NCI-H2107 treated with DMSO at 0.1 percent for 48 hours (cell line): ENCODE measurements around the gene TLR8.
"Not testable (repeated sequence)": the region's sequence is repeated elsewhere in the genome, so short reads cannot be mapped to it uniquely, and the experiment has no call there.

Experiments used
- DNase-seq: peaks from one replicate; lab custom pipeline; 2025; ENCODE audit not compliant: unreplicated experiment; lab: John Stamatoyannopoulos, UW

The TLR8 gene

DNA sequence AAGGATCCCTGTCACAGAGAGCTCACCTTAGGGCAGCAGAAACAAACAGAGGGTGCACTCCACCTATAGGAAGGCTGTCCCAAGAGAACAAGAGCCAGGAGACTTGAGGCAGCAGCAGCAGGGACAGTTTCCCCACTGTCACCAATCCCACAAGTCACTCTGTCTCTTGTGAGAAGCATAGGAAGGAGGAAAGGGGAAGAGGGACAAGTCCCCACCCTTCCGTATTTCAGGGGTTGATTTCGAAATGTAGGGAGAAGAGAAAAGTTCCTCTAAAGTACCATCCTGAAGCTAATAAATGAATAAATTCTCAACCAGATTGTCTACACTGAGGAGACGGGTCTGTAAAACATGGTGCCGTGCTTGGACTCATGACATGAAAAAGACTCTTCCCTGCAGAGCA, 9.5 kb upstream of the TLR8 start:
- DNase-seq: no peak

DNA sequence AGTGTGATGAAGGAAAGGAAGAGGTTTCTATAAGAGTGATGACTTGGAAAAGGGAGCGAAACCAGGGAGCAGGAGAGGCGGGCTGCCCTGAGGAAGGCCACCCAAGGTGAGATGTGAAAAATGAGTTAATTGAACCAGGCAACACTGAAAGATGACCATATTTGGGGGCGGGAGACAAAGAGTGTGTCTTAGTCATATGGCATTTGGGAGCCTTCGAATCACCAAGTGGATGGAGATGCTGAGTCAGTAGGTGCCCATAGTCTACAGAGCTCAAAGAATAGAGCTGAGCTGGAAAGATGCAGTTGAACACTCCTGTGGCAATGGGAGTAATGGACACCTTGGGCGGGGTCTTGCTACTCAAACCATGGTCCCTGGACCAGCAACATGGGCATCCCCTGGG, 8.3 kb upstream of the TLR8 start:
- DNase-seq: no peak

DNA sequence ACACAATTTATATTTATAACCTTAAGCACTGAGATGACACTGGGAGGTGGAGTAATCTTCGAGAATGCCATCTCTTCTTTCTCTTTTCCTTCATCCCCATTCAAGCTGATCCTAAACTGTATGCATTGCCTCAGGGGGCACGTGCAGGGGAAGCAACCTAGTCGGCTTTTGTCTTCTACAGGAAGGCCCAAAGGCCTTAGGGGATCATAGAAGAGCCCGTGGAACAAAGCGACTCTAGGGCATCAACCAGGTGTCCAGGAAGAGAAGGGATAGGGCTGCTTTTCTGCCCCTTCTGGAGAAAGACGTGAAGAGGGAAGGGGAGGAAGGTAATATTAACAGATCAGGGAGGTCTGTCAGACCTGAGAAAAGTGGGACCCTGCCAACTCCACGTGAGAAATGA, 6.9 kb upstream of the TLR8 start:
- no peak for DNase-seq

DNA sequence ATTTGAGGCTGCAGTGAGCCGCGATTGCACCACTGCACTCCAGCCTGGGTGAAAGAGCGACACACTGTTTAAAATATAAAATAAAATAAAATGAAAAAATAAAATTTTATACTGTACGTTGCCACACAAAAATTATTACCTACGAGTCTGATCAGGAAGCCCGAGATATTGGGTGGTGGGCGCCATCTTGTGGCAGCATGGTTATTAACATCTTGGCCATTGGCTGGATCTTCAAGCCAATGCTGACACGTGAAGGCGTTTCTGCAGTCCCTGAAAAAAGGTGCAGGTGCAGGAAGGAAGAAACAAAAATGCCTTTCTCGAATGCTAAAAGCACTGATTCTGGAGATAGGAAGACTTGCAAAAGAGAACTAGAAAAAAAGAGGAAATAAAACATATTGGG, 4.9 kb upstream of the TLR8 start:
- peak; percentile 42 for DNase-seq

DNA sequence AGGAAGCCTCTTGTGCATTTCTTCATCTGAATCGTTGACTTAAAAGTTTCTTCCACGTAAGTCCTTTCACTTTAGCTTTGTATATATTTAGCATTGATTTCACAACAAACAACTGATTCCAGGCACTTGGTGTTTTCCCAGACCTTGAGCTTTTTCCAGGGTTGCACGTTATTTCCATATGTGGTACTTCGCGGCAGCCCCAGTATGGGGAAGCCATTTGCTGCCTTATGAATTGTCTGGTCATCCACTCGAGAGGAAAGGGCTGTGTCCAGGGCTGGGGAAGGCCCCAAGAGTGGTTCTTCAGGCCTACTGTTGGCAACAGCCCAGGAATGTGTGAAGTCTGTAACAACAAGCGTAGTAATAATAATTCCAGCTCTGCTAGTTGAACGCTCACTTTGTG, 2.8 kb upstream of the TLR8 start:
- no peak for DNase-seq

DNA sequence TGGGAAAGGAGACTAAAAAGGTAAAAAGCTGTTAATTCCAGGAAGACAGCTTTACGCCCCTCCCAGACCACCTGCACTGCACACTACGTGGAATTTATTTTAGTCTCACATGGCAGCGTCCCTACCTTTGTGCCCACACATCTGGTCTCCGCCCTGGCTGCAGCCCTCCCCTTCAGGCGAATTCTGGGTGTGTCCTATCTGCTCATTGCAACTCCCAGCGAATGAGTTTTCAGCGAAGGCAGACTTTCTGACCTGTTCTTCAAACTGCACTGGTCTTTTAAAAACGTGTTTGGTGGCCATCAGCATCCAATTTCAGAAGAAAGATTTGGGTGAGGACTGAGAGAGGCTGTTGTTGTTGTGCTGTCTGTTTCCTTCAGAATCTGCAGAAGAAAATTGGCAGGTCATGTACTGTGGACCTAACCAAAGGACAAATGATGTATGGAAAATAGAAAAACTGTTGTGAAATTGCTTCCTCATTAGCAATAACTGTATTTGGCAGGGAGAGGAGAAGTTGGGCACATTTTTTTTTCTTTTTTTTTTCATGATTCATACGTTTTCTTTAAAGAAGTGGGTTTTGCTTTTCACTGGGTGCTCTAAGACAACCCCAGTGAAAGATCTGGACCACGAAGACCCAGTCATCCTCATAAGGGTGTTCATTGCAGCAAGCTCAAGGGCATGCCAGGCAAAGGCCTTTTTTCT, 4.2 kb downstream of the TLR8 start:
- DNase-seq: no peak

DNA sequence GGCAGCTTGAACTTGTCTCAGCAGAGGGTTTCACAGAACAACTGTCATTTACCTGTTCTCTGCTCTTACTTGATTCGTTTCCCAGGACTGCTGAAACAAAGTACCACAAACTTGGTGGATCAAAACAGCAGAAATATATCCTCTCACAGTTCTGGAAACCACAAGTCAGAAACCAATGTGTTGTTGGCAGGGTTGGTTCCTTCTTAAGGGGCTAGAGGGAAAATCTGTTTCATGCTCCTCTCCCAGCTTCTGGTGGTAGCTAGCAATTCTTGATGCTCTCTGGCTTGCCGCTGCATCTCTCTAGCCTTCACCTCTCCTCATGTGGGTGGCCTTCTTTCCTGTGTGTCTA, 4.7 kb downstream of the TLR8 start:
- DNase-seq: no peak

DNA sequence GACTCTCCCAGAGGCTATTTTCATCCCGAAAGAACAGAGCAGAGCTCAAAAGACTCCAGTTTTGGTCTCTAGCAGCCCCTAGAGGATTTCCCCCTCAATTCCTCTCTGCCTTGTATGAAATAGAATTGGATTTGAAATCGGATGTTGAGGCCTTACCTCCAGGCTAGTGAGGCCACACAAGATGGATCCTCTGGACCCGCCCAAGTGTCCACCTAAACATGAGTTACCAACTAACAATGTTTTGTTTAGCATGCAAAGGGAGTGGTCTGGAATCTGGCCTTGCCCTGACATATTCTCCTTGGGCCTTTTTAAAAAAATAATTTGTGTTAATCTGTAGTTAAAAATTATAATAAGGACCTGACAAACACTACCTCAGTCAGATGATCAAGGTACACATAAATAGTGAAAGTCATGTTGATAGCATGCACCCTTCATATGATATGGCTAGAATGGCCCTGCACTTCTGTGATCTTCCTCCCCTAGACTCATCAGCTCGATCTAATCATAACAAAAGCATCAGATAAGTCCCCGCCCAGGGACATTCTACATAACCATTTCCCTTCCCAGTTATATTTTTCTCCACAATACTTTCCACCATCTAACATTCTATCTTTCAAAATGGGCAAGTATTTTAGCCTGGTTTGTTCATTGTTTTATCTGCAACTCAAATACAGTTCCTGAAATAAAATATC, 6.5 kb downstream of the TLR8 start:
- DNase-seq: no peak

DNA sequence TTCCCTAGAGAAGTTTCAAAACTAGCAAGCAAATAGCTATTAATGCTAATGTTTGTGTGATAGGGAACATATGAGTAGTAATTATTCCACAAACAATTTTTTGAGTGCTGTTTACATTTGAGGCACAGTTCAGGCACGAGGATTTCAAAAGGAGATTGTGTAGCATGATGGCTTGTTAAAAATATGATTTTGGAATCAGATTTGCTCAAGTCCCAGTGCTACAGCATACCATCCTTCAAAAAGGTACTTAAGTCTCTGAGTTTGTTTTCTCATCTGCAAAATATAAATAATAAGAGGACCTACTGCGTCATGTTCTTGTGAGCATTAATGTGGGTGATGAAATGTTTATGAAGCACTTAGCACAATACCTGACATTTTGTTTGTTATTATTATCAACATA, 11.3 kb downstream of the TLR8 start:
- DNase-seq: no peak

DNA sequence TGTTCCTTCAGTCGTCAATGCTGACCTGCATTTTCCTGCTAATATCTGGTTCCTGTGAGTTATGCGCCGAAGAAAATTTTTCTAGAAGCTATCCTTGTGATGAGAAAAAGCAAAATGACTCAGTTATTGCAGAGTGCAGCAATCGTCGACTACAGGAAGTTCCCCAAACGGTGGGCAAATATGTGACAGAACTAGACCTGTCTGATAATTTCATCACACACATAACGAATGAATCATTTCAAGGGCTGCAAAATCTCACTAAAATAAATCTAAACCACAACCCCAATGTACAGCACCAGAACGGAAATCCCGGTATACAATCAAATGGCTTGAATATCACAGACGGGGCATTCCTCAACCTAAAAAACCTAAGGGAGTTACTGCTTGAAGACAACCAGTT, 12.6 kb downstream of the TLR8 start:
- DNase-seq: no peak

DNA sequence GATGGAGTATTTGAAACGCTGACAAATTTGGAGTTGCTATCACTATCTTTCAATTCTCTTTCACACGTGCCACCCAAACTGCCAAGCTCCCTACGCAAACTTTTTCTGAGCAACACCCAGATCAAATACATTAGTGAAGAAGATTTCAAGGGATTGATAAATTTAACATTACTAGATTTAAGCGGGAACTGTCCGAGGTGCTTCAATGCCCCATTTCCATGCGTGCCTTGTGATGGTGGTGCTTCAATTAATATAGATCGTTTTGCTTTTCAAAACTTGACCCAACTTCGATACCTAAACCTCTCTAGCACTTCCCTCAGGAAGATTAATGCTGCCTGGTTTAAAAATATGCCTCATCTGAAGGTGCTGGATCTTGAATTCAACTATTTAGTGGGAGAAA, 13.2 kb downstream of the TLR8 start:
- no peak for DNase-seq

DNA sequence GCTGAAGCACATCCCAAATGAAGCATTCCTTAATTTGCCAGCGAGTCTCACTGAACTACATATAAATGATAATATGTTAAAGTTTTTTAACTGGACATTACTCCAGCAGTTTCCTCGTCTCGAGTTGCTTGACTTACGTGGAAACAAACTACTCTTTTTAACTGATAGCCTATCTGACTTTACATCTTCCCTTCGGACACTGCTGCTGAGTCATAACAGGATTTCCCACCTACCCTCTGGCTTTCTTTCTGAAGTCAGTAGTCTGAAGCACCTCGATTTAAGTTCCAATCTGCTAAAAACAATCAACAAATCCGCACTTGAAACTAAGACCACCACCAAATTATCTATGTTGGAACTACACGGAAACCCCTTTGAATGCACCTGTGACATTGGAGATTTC, 14.6 kb downstream of the TLR8 start:
- DNase-seq: no peak

DNA sequence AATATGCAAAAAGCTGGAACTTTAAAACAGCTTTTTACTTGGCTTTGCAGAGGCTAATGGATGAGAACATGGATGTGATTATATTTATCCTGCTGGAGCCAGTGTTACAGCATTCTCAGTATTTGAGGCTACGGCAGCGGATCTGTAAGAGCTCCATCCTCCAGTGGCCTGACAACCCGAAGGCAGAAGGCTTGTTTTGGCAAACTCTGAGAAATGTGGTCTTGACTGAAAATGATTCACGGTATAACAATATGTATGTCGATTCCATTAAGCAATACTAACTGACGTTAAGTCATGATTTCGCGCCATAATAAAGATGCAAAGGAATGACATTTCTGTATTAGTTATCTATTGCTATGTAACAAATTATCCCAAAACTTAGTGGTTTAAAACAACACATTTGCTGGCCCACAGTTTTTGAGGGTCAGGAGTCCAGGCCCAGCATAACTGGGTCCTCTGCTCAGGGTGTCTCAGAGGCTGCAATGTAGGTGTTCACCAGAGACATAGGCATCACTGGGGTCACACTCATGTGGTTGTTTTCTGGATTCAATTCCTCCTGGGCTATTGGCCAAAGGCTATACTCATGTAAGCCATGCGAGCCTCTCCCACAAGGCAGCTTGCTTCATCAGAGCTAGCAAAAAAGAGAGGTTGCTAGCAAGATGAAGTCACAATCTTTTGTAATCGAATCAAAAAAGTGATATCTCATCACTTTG, 15.6 kb downstream of the TLR8 start:
- no peak for DNase-seq

DNA sequence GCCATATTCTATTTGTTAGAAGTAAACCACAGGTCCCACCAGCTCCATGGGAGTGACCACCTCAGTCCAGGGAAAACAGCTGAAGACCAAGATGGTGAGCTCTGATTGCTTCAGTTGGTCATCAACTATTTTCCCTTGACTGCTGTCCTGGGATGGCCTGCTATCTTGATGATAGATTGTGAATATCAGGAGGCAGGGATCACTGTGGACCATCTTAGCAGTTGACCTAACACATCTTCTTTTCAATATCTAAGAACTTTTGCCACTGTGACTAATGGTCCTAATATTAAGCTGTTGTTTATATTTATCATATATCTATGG, 16.1 kb downstream of the TLR8 start:
- no peak for DNase-seq

DNA sequence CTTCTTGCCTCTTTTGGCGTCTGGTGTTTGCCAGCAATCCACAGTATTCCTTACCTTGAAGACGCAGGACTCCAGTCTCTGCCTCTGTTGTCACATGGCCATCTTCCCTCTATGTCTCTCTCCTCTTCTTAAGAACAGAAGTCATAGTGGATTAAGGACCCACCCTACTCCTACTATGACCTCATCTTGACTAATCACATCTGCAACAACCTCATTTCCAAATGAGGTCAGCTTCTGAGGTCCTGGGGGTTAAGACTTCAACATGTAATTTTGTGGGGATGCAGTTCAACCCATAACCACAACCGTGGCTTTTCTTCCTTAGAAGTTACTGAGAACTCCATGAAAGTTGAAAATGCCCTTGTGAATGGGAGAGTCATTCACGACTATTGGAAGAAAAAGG, 23.3 kb downstream of the TLR8 start:
- no peak for DNase-seq

DNA sequence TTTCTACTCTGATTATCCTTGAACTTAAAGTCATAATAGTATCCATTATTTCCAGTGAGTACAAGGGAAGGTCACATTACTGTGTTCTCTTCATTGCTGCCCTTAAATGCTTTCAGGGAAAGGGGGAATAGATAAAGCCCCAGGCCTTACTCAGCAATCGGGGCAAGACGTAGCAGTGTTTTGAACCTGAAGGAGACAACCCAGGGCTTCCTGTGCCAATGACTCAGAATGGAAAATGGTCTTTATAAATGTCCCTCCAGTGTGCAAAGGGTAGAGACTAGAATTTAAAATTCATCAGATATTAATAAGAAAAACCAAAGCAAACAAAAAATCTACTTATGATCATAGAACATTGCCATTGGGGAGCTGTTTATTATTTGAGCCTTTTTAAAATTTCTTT, 23.7 kb downstream of the TLR8 start:
- DNase-seq: no peak

DNA sequence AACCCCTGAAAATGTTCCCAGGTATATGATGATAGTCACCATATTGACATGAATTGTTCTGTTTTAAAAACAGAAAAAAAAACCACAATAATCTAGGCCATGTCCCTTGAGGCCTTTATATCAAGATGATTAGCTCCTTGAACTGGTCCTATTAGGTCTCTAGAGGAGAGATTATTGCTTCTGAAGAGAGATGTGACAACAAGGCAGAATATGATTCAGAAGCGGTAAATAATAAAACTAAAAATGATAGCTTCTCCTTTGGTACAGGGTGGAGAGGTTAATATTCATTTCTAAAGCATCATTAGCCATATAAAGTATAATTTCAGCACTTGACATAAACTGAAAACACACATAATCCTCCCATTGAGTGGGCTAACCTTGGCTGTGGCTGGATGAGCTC, 25.8 kb downstream of the TLR8 start:
- DNase-seq: no peak

DNA sequence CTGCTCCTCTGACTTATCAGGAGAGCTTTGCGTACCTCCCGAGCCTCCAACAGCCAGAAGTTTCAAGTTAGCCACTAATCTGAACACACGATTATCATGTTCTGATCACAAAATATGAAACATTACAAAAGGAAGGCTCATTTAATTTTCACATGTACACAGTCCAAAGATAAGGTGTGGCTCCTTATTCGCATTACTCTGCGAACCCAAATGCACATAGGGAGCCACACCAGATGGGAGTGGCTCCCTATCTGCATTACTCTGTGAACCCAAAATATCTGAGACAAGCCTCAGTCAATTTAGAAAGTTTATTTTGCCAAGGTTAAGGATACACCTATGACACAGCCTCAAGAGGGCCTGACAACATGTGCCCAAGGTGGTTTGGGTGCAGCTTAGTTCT, 28.4 kb downstream of the TLR8 start:
- no peak for DNase-seq

DNA sequence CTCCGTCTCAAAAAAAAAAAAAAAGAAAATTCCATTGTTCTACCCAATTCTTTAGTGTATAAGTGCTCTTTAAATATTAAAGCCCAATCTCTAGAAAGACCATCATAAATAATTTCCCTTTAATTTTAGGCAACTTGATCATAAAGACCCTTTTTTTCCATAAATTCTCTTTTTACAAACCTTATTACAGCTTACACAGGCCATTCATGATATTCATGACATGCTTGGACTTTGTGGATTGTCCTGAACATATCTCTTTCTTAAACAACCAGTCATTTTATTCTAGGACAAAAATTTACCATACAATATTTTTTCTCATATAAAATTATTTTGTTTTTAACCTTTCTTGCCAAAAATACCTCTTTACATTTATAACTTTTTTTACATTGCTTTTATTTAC, 30.5 kb downstream of the TLR8 start:
- DNase-seq: no peak

DNA sequence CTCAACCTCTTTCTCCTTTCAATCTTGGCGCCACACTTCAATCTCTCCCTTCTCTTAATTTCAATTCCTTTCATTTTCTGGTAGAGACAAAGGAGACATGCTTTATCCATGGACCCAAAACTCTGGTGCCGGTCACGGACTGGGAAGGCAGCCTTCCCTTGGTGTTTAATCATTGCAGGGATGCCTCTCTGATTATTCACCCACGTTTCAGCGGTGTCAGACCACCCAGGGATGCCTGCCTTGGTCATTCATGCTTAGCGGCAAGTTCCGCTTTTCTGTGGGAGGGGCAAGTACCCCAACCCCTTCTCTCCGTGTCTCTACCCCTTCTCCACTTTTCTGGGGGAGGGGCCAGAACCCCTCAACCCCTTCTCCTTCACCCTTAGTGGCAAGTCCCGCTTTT, 34.1 kb downstream of the TLR8 start:
- not testable (repeated sequence) for DNase-seq

DNA sequence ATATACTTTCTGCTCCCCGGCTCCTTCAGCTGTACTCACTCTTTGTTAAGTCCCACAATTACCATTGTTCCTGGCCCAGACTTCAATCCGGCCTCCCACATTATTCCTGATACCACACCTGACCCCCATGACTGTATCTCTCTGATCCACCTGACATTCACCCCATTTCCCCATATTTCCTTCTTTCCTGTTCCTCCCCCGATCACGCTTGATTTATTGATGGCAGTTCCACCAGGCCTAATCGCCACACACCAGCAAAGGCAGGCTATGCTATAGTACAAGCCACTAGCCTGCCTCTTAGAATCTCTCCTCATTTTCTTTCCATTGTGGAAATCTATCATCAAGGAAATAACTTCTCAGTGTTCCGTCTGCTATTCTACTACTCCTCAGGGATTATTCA, 37.2 kb downstream of the TLR8 start:
- DNase-seq: not testable (repeated sequence)

DNA sequence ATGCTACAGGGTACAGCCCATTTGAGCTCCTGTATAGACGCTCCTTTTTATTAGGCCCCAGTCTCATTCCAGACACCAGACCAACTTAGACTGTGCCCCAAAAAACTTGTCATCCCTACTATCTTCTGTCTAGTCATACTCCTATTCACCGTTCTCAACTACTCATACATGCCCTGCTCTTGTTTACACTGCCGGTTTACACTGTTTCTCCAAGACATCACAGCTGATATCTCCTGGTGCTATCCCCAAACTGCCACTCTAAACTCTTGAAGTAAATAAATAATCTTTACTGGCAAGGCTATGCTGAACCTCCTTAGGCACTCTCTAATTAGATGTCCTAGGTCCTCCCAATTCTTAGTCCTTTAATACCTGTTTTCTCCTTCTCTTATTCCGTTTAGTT, 38.0 kb downstream of the TLR8 start:
- DNase-seq: not testable (repeated sequence)

DNA sequence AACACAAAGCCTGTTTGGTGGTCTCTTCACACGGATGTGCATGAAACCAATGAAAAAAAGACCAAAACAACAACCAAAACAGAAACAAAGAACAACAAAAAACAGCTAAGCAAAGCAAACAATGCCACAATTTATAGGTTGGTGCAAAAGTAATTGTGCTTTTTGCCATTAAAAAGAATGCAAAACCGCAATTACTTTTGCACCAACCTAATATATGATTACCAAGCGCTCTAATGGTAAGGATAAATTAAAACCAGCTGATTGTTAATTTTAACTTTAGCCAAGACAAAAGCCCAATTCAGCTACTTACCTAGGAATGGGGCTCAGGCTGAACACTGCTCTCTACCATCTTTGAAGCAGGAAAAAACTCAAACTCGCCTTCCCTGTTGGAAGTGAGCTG, 39.1 kb downstream of the TLR8 start:
- no peak for DNase-seq
